OCI-LY1 (cell line): ENCODE data around the gene SRSF2.
"Not testable (repeated sequence)": the region's sequence is repeated elsewhere in the genome, so short reads cannot be mapped to it uniquely, and the experiment has no call there.

Source experiments
- H2AFZ ChIP-seq: fragments of 200-600 bp; sonication (generic), shearing (Covaris generic); 2 replicates; pipeline ENCODE4 v1.6.0; 2014; ENCODE audit warnings: antibody characterized with exemption, mild to moderate bottlenecking, low read length
- H3F3A ChIP-seq: fragments of 200-600 bp; sonication (generic), shearing (Covaris generic); 2 replicates; pipeline ENCODE4 v1.6.0; 2014; ENCODE audit warnings: mild to moderate bottlenecking, antibody characterized with exemption, low read length, moderate library complexity; ENCODE audit not compliant: insufficient read depth
- H3K27ac ChIP-seq: fragments of 200-600 bp; sonication (generic); 2 replicates; pipeline ENCODE4 v1.5.1; 2014; ENCODE audit warnings: low read length, mixed run types, mild to moderate bottlenecking, low read depth; ENCODE audit not compliant: poor library complexity, severe bottlenecking
- H3K27me3 ChIP-seq: fragments of 200-600 bp; sonication (generic); 2 replicates; pipeline ENCODE4 v1.6.0; 2014; ENCODE audit warnings: antibody characterized with exemption, mild to moderate bottlenecking, low read length, moderate library complexity; ENCODE audit not compliant: insufficient read depth
- H3K36me3 ChIP-seq: fragments of 200-600 bp; sonication (generic); 2 replicates; pipeline ENCODE4 v1.6.1; 2014; ENCODE audit warnings: mild to moderate bottlenecking, antibody characterized with exemption, low read length, moderate library complexity, mixed read lengths; ENCODE audit not compliant: insufficient read depth
- H3K4me1 ChIP-seq: fragments of 200-600 bp; sonication (generic); 2 replicates; pipeline ENCODE4 v1.5.1; 2014; ENCODE audit warnings: mild to moderate bottlenecking, low read length, moderate library complexity; ENCODE audit not compliant: insufficient read depth, severe bottlenecking
- H3K4me2 ChIP-seq: fragments of 200-600 bp; sonication (generic), shearing (Covaris generic); 2 replicates; pipeline ENCODE4 v1.6.1; 2014; ENCODE audit warnings: low read length
- H3K4me3 ChIP-seq: fragments of 200-600 bp; sonication (generic); 2 replicates; pipeline ENCODE4 v1.5.1; 2014; ENCODE audit warnings: low read length, low read depth, mild to moderate bottlenecking, mixed read lengths; ENCODE audit not compliant: poor library complexity, severe bottlenecking
- H3K79me2 ChIP-seq: fragments of 200-600 bp; shearing (Covaris generic); 2 replicates; pipeline ENCODE4 v1.6.1; 2016; ENCODE audit warnings: mixed run types, low read length, mixed read lengths; ENCODE audit not compliant: insufficient read depth
- H3K9ac ChIP-seq: fragments of 200-600 bp; sonication (generic), shearing (Covaris generic); 2 replicates; pipeline ENCODE4 v1.6.1; 2014; ENCODE audit warnings: mild to moderate bottlenecking, low read length, mixed read lengths
- H3K9me2 ChIP-seq: fragments of 200-600 bp; sonication (generic), shearing (Covaris generic); 2 replicates; pipeline ENCODE4 v1.6.1; 2014; ENCODE audit warnings: low read depth, mild to moderate bottlenecking, low read length, mixed read lengths
- H3K9me3 ChIP-seq: fragments of 200-600 bp; shearing (Covaris generic); 2 replicates; pipeline ENCODE4 v1.6.1; 2014; ENCODE audit warnings: low read length, mixed read lengths
- H4K20me1 ChIP-seq: fragments of 200-600 bp; sonication (generic), shearing (Covaris generic); 2 replicates; pipeline ENCODE4 v1.6.0; 2016; ENCODE audit warnings: mild to moderate bottlenecking, low read length; ENCODE audit not compliant: insufficient read depth
- CTCF ChIP-seq: fragments of 200-600 bp; sonication (generic), shearing (Covaris generic); IDR thresholded peaks from 2 replicates; pipeline ENCODE4 v1.5.1; 2017; ENCODE audit warnings: mild to moderate bottlenecking, antibody characterized with exemption, low read length, moderate library complexity, mixed read lengths
- EZH2 ChIP-seq: fragments of 200-600 bp; sonication (generic), shearing (Covaris generic); IDR thresholded peaks from 2 replicates; pipeline ENCODE4 v1.8.0; 2017; ENCODE audit warnings: borderline replicate concordance, mixed run types, mild to moderate bottlenecking, antibody characterized with exemption, low read length, moderate library complexity, mixed read lengths

Gene SRSF2

GRCh38 chr17:76701471-76701967, 35.6 kb downstream of the SRSF2 start:
- TF ChIP-seq EZH2 (no peak), CTCF (no peak)
- Histone ChIP-seq H3K27ac (no peak overlapping the region), H3K9ac (no peak overlapping the region)

DNA sequence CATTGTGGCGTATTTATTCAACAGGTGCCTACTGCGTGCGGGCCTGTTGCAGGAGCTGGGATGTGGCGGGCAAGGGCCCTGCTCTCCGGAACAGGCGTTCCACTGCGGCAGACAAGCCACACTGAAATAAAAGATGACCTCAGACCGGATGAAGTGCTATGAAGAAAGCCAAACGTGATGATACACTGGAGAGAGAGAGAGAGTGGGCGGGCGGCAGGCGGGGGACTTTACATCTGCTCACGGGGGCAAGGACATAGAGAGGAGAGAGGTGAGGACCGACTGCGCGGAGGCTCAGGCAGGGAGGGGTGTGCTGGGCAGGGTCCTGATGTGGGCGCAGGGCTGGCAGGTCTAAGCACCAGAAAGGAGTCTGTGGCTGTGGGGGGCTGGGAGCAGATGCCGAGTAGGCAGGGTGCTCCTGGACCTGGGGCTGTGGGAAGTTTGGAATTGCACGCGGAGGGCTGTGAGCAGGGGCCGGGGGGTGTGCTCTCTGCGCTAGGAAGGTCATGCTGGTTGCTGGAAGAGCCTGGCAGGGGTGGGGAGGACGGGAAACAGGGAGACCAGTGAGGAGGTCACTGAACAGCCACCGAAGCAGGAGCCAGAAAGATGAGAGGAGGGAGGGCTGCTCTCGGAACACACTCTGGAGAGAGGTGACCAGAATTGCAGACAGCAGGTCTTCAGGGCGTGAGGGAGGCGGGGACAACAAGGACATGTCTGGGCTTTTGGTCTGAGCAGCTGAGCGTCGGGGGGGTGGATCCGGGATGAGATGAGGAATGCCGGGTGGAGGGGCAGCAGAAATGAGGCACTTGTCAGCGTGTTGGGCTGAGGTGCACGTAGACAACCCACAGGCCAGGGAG, 36.3 kb downstream of the SRSF2 start:
- H3K9me3 ChIP-seq, result no peaks in the 10 kb centered on the region
- no peak overlapping the region for H2AFZ ChIP-seq
- H3K27me3 ChIP-seq, result peaks cover 3% of the 10 kb centered on the region; the same call in 1 of the 2 replicates
- H3K4me2 ChIP-seq, result no peak overlapping the region; the same call in 1 of the 2 replicates
- TF ChIP-seq EZH2 (no peak), CTCF (no peak)
- H3K27ac ChIP-seq, result no peak overlapping the region
- H3K79me2 ChIP-seq, result no peaks in the 10 kb centered on the region
- H3K36me3 ChIP-seq, result no peaks in the 10 kb centered on the region
- H3F3A ChIP-seq, result no peaks in the 10 kb centered on the region
- H3K9me2 ChIP-seq, result no peaks in the 10 kb centered on the region
- peaks cover 4% of the 10 kb centered on the region for H3K4me1 ChIP-seq
- no peaks in the 10 kb centered on the region for H4K20me1 ChIP-seq
- no peak overlapping the region for H3K4me3 ChIP-seq
- no peak overlapping the region for H3K9ac ChIP-seq

More at GRCh38 chr17:76701471-76701967, 35.6 kb downstream of the SRSF2 start:
- Histone ChIP-seq H3K4me3 (no peak overlapping the region), H3K27me3 (peaks cover 3% of the 10 kb centered on the region; the same call in 1 of the 2 replicates), H3K9me3 (no peaks in the 10 kb centered on the region), H3K36me3 (no peaks in the 10 kb centered on the region), H3K79me2 (no peaks in the 10 kb centered on the region), H2AFZ (no peak overlapping the region), H3K9me2 (no peaks in the 10 kb centered on the region), H3K4me2 (no peak overlapping the region), H3K4me1 (peaks cover 4% of the 10 kb centered on the region), H3F3A (no peaks in the 10 kb centered on the region), H4K20me1 (no peaks in the 10 kb centered on the region)

DNA sequence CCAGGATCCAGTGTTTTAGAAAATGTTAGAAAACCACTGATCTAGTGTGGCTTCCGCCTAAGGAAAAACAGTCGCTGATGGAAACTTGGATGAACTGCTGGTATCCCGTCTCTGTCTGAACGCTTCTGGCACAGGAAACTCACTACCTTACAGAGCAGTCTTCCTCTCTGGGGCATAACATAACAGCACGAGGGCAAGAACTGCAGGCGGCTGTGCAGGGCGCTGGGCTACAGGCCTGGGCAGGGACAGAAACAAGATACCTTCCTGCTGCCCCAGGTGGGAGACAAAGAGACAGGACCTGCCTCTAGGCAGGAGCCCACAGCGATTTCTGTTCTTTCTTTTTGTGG, 36.9 kb downstream of the SRSF2 start:
- no peak overlapping the region for H3K4me3 ChIP-seq
- peaks cover 3% of the 10 kb centered on the region; the same call in 1 of the 2 replicates for H3K27me3 ChIP-seq
- no peaks in the 10 kb centered on the region for H4K20me1 ChIP-seq
- H3K36me3 ChIP-seq, result no peaks in the 10 kb centered on the region
- no peaks in the 10 kb centered on the region for H3K79me2 ChIP-seq
- H2AFZ ChIP-seq, result no peak overlapping the region
- no peak overlapping the region for H3K27ac ChIP-seq
- H3K9me2 ChIP-seq, result no peaks in the 10 kb centered on the region
- H3F3A ChIP-seq, result no peaks in the 10 kb centered on the region
- TF ChIP-seq EZH2 (no peak), CTCF (no peak)
- H3K9ac ChIP-seq, result no peak overlapping the region
- H3K4me1 ChIP-seq, result peaks cover 4% of the 10 kb centered on the region
- no peaks in the 10 kb centered on the region for H3K9me3 ChIP-seq
- no peak overlapping the region for H3K4me2 ChIP-seq

- H3K4me1 ChIP-seq, H3K36me3 ChIP-seq, H3K27me3 ChIP-seq, H3K79me2 ChIP-seq, H3K9me3 ChIP-seq, H3K27ac ChIP-seq, H3K9me2 ChIP-seq, H4K20me1 ChIP-seq, H3K4me3 ChIP-seq, H2AFZ ChIP-seq, H3K9ac ChIP-seq, H3K4me2 ChIP-seq, H3F3A ChIP-seq: not testable (repeated sequence)
Observed at GRCh38 chr17:76698466-76698977, 38.6 kb downstream of the SRSF2 start.
